Dermis microvascular lymphatic vessel endothelial cell (primary cell): Measurements from ENCODE around the gene LBP. TPM values are rescaled to one million over a fixed set of nuclear protein-coding genes. Genes with fewer than 3 reads are reported as not detected.
A peak's percentile ranks its signal among the peaks of the same experiment; 100 is the strongest.
"Not testable (repeated sequence)": the region's sequence is repeated elsewhere in the genome, so short reads cannot be mapped to it uniquely, and the experiment has no call there.

Source experiments
- DNase-seq, 2 donors: peaks; one replicate each; pipeline versions ENCODE4 v3.0.0 to v3.0.0-alpha.2; 2010; ENCODE audit warnings: low read depth in 2 of 2
- total RNA-seq: library from RNA; depleted of rRNA; stranded (reverse); fragments of >200 nt; gene quantifications from 2 replicates; pipeline ENCODE4 v1.2.1, GENCODE V29; 2014

LBP gene
- total RNA-seq, 1 donor from 2014 or later, result under 0.01 TPM

- DNase-seq, result no peak
Measured at GRCh38 chr20:38349856-38350255, 3.6 kb downstream of the LBP start.

GRCh38 chr20:38350879-38351775, 4.8 kb downstream of the LBP start:
- DNase-seq, result no peak

DNA sequence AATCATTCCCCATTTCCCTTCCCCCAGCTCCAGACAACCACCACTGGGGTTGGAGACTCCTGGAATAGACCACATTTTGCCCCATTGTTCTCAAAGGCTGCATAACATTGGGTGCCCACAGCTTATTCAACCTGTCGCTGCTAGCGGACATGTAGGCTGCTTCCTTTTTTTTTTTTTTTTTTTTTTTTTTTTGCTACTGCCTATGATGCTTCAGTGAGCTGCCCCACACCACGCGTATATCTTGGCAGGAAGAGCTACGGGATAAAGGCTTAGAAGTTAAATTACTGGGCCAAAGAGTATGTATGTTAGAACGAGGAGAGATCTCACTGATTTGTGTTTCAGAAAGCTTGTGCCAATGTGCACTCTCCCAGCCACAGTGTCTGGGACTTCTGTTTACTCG, 7.0 kb downstream of the LBP start:
- DNase-seq, result peak in 1 of 2 donors; percentile 7

DNA sequence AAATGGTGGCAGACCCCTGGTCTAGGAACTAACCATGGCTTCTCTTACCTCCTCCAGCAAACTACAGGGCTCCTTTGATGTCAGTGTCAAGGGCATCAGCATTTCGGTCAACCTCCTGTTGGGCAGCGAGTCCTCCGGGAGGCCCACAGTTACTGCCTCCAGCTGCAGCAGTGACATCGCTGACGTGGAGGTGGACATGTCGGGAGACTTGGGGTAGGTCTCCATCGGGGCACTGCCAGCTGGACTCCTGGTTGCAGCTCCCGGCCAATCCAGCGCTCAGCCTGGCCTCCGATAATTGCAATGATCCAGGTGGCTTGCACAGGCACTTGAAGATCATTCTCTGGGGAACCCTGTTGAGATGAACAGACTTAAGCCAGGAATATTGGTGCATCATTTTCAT, 7.9 kb downstream of the LBP start:
- DNase-seq, result no peak

- DNase-seq, result no peak
Measured at GRCh38 chr20:38355161-38356012, 9.1 kb downstream of the LBP start.

DNA sequence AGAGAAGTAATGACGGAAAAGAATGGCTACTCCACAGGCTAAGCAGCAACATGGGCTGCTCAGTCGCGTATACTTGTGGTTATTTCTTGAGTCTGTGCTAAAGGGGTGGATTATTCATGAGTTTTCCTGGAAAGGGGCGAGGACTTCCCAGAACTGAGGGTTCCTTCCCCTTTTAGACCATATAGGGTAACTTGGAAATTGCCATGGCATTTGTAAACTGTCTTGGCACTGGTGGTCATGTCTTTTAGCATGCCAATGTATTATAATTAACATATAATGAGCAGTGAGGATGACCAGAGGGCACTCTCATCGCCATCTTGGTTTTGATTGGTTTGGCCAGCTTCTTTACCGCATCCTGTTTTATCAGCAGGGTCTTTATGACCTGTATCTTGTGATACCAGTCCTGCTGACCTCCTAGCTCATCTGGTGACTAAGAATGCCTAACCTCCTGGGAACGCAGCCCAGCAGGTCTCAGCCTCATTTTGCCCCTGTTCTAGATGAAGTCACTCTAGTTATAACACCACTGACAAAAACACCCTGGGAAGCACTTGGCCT, 11.4 kb downstream of the LBP start:
- DNase-seq, result no peak

GRCh38 chr20:38358556-38358955, 12.3 kb downstream of the LBP start:
- DNase-seq, result no peak

GRCh38 chr20:38363004-38363747, 16.9 kb downstream of the LBP start:
- DNase-seq, result no peak

- DNase-seq, result peak; percentile 15 to 23
Measured at GRCh38 chr20:38369389-38369788, 23.1 kb downstream of the LBP start.

GRCh38 chr20:38372806-38373205, 26.5 kb downstream of the LBP start:
- DNase-seq, result no peak

GRCh38 chr20:38373231-38373867, 27.1 kb downstream of the LBP start:
- peak; percentile 17 to 26 for DNase-seq

GRCh38 chr20:38373898-38374297, 27.6 kb downstream of the LBP start:
- DNase-seq, result no peak

DNA sequence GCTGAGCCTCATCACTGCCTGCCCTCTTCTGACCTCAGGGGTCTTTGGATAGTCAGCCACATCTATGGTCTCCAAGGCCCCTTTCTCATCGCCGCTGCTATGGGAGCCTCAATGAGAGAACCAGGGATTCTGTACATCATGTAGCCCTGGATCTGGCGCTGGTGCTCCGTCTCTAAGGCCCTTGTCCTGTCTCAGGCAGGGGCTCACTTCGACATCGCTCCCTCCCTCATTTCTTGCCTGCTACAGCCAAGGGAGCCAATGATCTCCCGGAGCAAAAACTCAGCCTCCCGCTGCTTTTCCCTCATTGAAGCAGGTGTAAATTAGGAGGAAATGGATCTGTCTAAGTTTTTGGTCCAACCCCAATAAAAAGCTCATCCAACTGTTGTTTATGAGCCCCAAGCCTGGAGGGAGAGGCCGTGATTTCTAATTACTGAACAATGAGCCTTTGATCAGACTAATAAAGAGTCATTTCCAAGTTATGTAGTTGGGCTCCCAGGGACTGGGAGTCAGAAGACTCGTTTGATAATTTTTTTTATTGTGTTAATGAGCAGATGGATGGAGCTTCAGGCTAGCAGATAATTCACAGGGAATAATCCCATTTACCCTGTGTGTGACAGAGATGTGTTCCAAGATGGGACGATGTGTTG, 30.9 kb downstream of the LBP start:
- no peak for DNase-seq

DNA sequence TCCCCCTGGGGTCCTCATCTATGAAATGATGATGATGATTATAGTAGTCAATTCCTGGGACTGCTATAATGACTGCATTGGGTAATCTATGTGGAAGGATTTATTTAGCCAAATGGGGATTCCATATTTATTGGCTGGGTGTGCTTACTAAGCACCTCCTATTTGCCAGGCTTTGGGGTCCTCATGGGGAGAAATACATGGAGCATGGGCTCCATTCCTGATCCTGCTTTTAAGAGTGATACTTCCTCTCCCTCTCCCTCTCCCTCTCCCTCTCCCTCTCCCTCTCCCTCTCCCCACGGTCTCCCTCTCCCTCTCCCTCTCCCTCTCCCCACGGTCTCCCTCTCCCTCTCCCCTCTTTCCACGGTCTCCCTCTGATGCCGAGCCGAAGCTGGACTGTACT, 31.6 kb downstream of the LBP start:
- not testable (repeated sequence) for DNase-seq

DNA sequence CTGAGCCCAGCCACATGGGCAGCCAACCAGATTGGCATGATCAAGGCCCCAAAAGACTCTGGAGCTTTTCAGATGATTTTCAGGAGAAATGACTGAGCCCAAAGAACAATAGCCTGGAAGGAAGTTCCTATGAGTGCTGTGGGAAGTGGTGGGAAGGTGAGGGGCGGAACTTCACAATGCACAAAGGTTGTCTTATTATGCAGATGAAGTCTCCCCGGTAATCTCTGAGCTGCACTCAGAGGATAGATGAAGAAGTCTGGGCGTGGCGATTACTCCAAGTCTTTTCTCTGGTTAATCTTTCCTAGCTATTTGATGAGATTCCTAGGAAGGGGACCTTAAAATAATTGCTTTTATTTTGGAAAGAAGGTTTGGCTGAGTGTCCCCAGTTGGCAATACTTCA, 36.9 kb downstream of the LBP start:
- DNase-seq, result no peak

- DNase-seq, result no peak
Measured at GRCh38 chr20:38386004-38386403, 39.7 kb downstream of the LBP start.

GRCh38 chr20:38386851-38387250, 40.6 kb downstream of the LBP start:
- DNase-seq, result no peak

DNA sequence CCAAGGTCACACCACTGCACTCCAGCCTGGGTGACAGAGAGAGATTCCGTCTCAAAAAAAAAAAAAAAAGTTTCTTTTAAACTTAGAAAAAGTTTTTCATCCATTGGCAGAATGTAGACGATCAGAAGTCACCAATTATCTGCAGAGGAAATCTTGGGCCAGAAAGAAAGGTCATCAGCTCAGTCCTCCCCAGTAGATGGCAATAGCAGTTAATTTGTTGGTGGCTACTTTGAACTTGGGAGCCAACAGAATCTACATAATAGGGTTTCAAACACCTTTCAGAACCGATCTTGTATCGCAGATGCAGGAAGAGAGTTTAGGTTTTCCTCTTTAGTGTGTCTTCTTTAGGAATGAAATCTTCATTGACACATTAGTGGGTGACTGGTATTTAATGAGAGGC, 41.7 kb downstream of the LBP start:
- DNase-seq, result no peak

- no peak for DNase-seq
Measured at GRCh38 chr20:38392356-38392755, 46.1 kb downstream of the LBP start.

DNA sequence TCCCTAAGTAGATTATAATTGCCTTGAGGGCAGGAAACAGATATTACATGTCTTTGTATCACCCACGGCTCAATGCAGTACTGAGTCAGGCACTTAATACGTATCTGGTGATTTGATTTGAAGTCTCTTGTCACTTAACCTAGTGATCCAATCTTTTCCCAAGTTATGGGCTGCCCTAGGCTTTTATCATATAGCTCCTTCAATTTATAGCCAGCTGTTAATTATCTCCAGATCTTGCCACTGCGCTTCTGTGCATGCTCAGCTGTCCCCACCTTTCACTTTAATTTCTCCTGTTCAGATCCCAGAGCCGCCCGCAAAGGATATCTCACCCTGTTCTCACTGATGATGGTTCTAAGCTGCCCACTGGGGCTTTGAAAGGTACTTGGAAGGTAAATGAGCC, 47.0 kb downstream of the LBP start:
- DNase-seq, result no peak

GRCh38 chr20:38395165-38395564, 48.9 kb downstream of the LBP start:
- DNase-seq, result no peak
